Keratinocyte (primary cell): ENCODE data around the gene OR9I1.

Experiments used
- CTCF ChIP-seq, 3 experiments: IDR thresholded peaks in 1 of 3; conservative IDR thresholded peaks in 1 of 3; optimal IDR thresholded peaks in 1 of 3; 2 replicates in 2 of 3; 3 replicates in 1 of 3; pipeline versions ENCODE3 to v1.5.1; 2011; ENCODE audit warnings: low read length in 3 of 3, mild to moderate bottlenecking in 3 of 3, moderate library complexity in 2 of 3, control low read depth in 1 of 3, inconsistent platforms in 1 of 3; ENCODE audit not compliant: insufficient read depth in 2 of 3; ENCODE audit errors: extremely low read depth in 1 of 3
- EZH2 ChIP-seq: IDR thresholded peaks from one replicate; pipeline ENCODE4 v1.6.1; 2012; ENCODE audit warnings: inconsistent platforms, mild to moderate bottlenecking, low read length, moderate library complexity

GRCh38 chr11:58142761-58143160 lies 17.4 kb upstream of the OR9I1 start:
- no peak for TF ChIP-seq CTCF (optimal IDR thresholded peaks at IDR 0.05 in 1 of 3, IDR thresholded peaks at IDR 0.05 in 1 of 3, conservative IDR thresholded peaks at IDR 0.05 in 1 of 3; ENCODE audit: extremely low read depth in 1 of 3, insufficient read depth in 2 of 3, low read length in 3 of 3)
- no peak for TF ChIP-seq EZH2
